Natural killer cell (primary cell): ENCODE measurements around the gene CORO6. TPM values are rescaled to one million over a fixed set of nuclear protein-coding genes. Genes with fewer than 3 reads are reported as not detected.

Experiments
- ATAC-seq, 3 donors: fragments of 150-1000 bp in 2 of 3; fragments of 200-7000 bp in 1 of 3; cut with Tn5 transposase; 1 replicate in 1 of 3; 2 replicates in 2 of 3; pipeline ENCODE4 v1.10.0; 2021; ENCODE audit warnings: mild to moderate bottlenecking in 2 of 3, moderate library complexity in 2 of 3
- DNase-seq, 2 donors: peaks; one replicate each; pipeline versions ENCODE4 v3.0.0 to v3.0.0-alpha.2; 2013 to 2021; ENCODE audit warnings: mixed read lengths in 1 of 2
- H3K27ac ChIP-seq: one replicate; pipeline ENCODE4 v1.5.1; 2013; ENCODE audit warnings: mild to moderate bottlenecking, low read length
- H3K27me3 ChIP-seq: one replicate; pipeline ENCODE4 v1.6.1; 2013; ENCODE audit warnings: low read length; ENCODE audit not compliant: control insufficient read depth, insufficient read depth
- H3K36me3 ChIP-seq: one replicate; pipeline ENCODE4 v1.6.1; 2013; ENCODE audit warnings: low read length; ENCODE audit not compliant: control insufficient read depth, insufficient read depth
- H3K4me1 ChIP-seq: one replicate; pipeline ENCODE4 v1.6.1; 2013; ENCODE audit warnings: low read length; ENCODE audit not compliant: control insufficient read depth, insufficient read depth
- H3K4me3 ChIP-seq: one replicate; pipeline ENCODE4 v1.5.1; 2013; ENCODE audit warnings: low read length
- H3K9me3 ChIP-seq: one replicate; pipeline ENCODE4 v1.6.1; 2013; ENCODE audit warnings: low read length; ENCODE audit not compliant: control insufficient read depth, insufficient read depth
- H3K27ac Mint-ChIP-seq, 2 donors: one replicate each; pipeline ENCODE4 v1.8.0; 2022; ENCODE audit warnings: mild to moderate bottlenecking in 2 of 2, mixed read lengths in 2 of 2, moderate library complexity in 1 of 2
- H3K27me3 Mint-ChIP-seq, 2 donors: one replicate each; pipeline ENCODE4 v1.8.0; 2022; ENCODE audit warnings: low read depth in 2 of 2, mixed read lengths in 2 of 2
- H3K36me3 Mint-ChIP-seq: one replicate; pipeline ENCODE4 v1.8.0; 2022; ENCODE audit warnings: mixed read lengths
- H3K4me1 Mint-ChIP-seq, 2 donors: one replicate each; pipeline ENCODE4 v1.8.0; 2022; ENCODE audit warnings: mixed read lengths in 2 of 2
- H3K4me3 Mint-ChIP-seq: one replicate; pipeline ENCODE4 v1.8.0; 2022; ENCODE audit warnings: mild to moderate bottlenecking, moderate library complexity, mixed read lengths
- H3K9me3 Mint-ChIP-seq, 2 donors: one replicate each; pipeline ENCODE4 v1.8.0; 2022; ENCODE audit warnings: mixed read lengths in 2 of 2
- CTCF ChIP-seq: fragments of 200-600 bp; IDR thresholded peaks from one replicate; pipeline ENCODE4 v1.8.0; 2022; ENCODE audit warnings: antibody characterized with exemption
- WGBS: methylation state at CpG from one replicate; pipeline ENCODE4 v1.1.7; 2013; ENCODE audit warnings: missing lambda C conversion rate; ENCODE audit not compliant: insufficient coverage; 5-methylcytosine and 5-hydroxymethylcytosine counted together
- intact Hi-C: fragments of 100-400 bp; cut with micrococcal nuclease; formaldehyde crosslinking; loops from one replicate; pipeline ENCODE4 v1.14.2; 2022
- total RNA-seq, 4 donors: library from RNA; stranded (reverse); fragments of 120-200 nt in 1 of 4; gene quantifications; one replicate each; pipeline versions ENCODE4 v1.2.3 to v1.2.4, GENCODE V29; 2013 to 2022

CORO6 gene
- total RNA-seq, 3 donors from 2014 or later (not counting 1 experiment from before 2014, with no cell fraction given) = 2.4 to 18.7 (median 3.9) TPM

- intact Hi-C loops = no loop called here
- Mint-ChIP-seq H3K4me1 (peaks cover 9 to 12% of the 10 kb centered on the region in 2 donors), H3K27me3 (no peaks in the 10 kb centered on the region), H3K9me3 (no peaks in the 10 kb centered on the region), H3K27ac (no peak overlapping the region), H3K4me3 (no peak overlapping the region), H3K36me3 (no peaks in the 10 kb centered on the region)
- DNase-seq (no peak), ATAC-seq (no peak)
- 96% methylated on average over 14 of the region's 14 CpGs for WGBS
- peaks cover 8% of the 10 kb centered on the region for H3K4me1 ChIP-seq
- H3K9me3 ChIP-seq = no peaks in the 10 kb centered on the region
- H3K27ac ChIP-seq = no peak overlapping the region
- H3K4me3 ChIP-seq = no peak overlapping the region
- no peak for TF ChIP-seq CTCF
- no peaks in the 10 kb centered on the region for H3K27me3 ChIP-seq
- peaks cover 67% of the 10 kb centered on the region for H3K36me3 ChIP-seq
These were observed 43.9 kb downstream of the CORO6 start for GRCh38 chr17:29578626-29579485.

GRCh38 chr17:29577385-29578211 lies 45.1 kb downstream of the CORO6 start:
- no peak for TF ChIP-seq CTCF
- intact Hi-C loops = no loop called here
- Mint-ChIP-seq H3K36me3 (no peaks in the 10 kb centered on the region), H3K27me3 (no peaks in the 10 kb centered on the region), H3K4me1 (peaks cover 9 to 12% of the 10 kb centered on the region in 2 donors), H3K27ac (no peak overlapping the region), H3K4me3 (no peak overlapping the region), H3K9me3 (no peaks in the 10 kb centered on the region)
- Histone ChIP-seq H3K9me3 (no peaks in the 10 kb centered on the region), H3K27me3 (no peaks in the 10 kb centered on the region), H3K36me3 (peaks cover 69% of the 10 kb centered on the region), H3K4me3 (no peak overlapping the region), H3K27ac (no peak overlapping the region), H3K4me1 (peaks cover 13% of the 10 kb centered on the region)
- no peak for ATAC-seq
- no peak for DNase-seq
- WGBS = 85% methylated on average over 22 of the region's 22 CpGs

GRCh38 chr17:29577001-29577370 lies 45.7 kb downstream of the CORO6 start:
- no peak overlapping the region for H3K27ac Mint-ChIP-seq
- Histone ChIP-seq H3K27ac (no peak overlapping the region), H3K4me3 (no peak overlapping the region), H3K36me3 (peaks cover 63% of the 10 kb centered on the region), H3K4me1 (peaks cover 18% of the 10 kb centered on the region), H3K27me3 (no peaks in the 10 kb centered on the region), H3K9me3 (no peaks in the 10 kb centered on the region)
- DNase-seq (no peak), ATAC-seq (no peak)
- no peaks in the 10 kb centered on the region for H3K36me3 Mint-ChIP-seq
- intact Hi-C loops = no loop called here
- H3K4me3 Mint-ChIP-seq = no peak overlapping the region
- H3K27me3 Mint-ChIP-seq = no peaks in the 10 kb centered on the region
- no peak for TF ChIP-seq CTCF
- H3K9me3 Mint-ChIP-seq = no peaks in the 10 kb centered on the region
- 97% methylated on average over 9 of the region's 9 CpGs for WGBS
- H3K4me1 Mint-ChIP-seq = peaks cover 9% of the 10 kb centered on the region in 2 donors
